GM12878 (cell line): Measurements from ENCODE around the gene EEFSEC. TPM values are rescaled to one million over a fixed set of nuclear protein-coding genes. Genes with fewer than 3 reads are reported as not detected.

Source experiments
- ATAC-seq: fragments of 200-7000 bp; cut with Tn5 transposase; 3 replicates; pipeline ENCODE4 v1.9.1; 2020; ENCODE audit warnings: mild to moderate bottlenecking, moderate library complexity
- BruUV-seq: library from RNA; stranded (reverse); fragments of 400-500 nt; replicated peaks from 2 replicates; lab custom pipeline; 2021; lab: Mats Ljungman, UMichigan
- CTCF ChIA-PET: fragments of 300-600 bp; sonication (Branson Sonifier 250); formaldehyde crosslinking; extraction: SDS; loops from one replicate; lab custom pipeline; 2021; ENCODE audit warnings: inconsistent platforms; lab: Yijun Ruan, JAX
- POLR2A ChIA-PET: fragments of 350-600 bp; formaldehyde crosslinking; extraction: SDS; loops from one replicate; lab custom pipeline; 2021; ENCODE audit warnings: inconsistent platforms; lab: Charles Lee
- RAD21 ChIA-PET: fragments of 300-600 bp; sonication (Branson Sonifier 250); formaldehyde crosslinking; loops from one replicate; lab custom pipeline; 2023; ENCODE audit warnings: antibody characterized with exemption; ENCODE audit not compliant: unreplicated experiment; lab: Charles Lee
- SMC1A ChIA-PET: fragments of 300-600 bp; sonication (Branson Sonifier 250); formaldehyde crosslinking; loops from one replicate; lab custom pipeline; 2023; ENCODE audit not compliant: unreplicated experiment, uncharacterized antibody; lab: Charles Lee
- DNase-seq: peaks from one replicate; pipeline ENCODE4 v3.0.0-alpha.2; 2011; ENCODE audit warnings: low read depth, low spot score
- FAIRE-seq: peaks from 3 replicates; lab custom pipeline; 2011; peaks lifted over from hg19 to GRCh38; lab: Jason Lieb, UNC
- H2AFZ ChIP-seq: 2 replicates; pipeline ENCODE4 v1.6.0; 2011; ENCODE audit warnings: low read depth, low read length, control low read depth; ENCODE audit not compliant: control insufficient read depth
- H3K27ac ChIP-seq: 2 replicates; pipeline ENCODE4 v1.5.1; 2011; ENCODE audit warnings: control low read depth; ENCODE audit not compliant: control insufficient read depth, insufficient read depth
- H3K27me3 ChIP-seq, 2 experiments: replicated peaks in 1 of 2; 2 replicates each; pipeline versions ENCODE4 v1.6.0 to v1.6.1; 2011; ENCODE audit warnings: low read length in 1 of 2; ENCODE audit not compliant: control insufficient read depth in 2 of 2, insufficient read depth in 2 of 2
- H3K36me3 ChIP-seq, 2 experiments: 2 replicates each; pipeline ENCODE4 v1.5.1; 2011; ENCODE audit warnings: low read length in 1 of 2; ENCODE audit not compliant: control insufficient read depth in 2 of 2, insufficient read depth in 2 of 2
- H3K4me1 ChIP-seq: 2 replicates; pipeline ENCODE4 v1.6.1; 2011; ENCODE audit warnings: mild to moderate bottlenecking, low read length, moderate library complexity, mixed read lengths; ENCODE audit not compliant: control insufficient read depth, insufficient read depth
- H3K4me2 ChIP-seq: 2 replicates; pipeline ENCODE4 v1.6.0; 2011; ENCODE audit warnings: control low read depth; ENCODE audit not compliant: control insufficient read depth, insufficient read depth
- H3K4me3 ChIP-seq: fragments of 200-600 bp; sonication (generic); 2 replicates; pipeline ENCODE4 v1.5.1; 2016
- H3K79me2 ChIP-seq: 2 replicates; pipeline ENCODE4 v1.6.0; 2011; ENCODE audit warnings: low read length; ENCODE audit not compliant: control insufficient read depth, insufficient read depth
- H3K9ac ChIP-seq: 2 replicates; pipeline ENCODE4 v1.8.0; 2011; ENCODE audit warnings: low read length, control low read depth, mixed read lengths; ENCODE audit not compliant: control insufficient read depth, insufficient read depth
- H3K9me3 ChIP-seq: replicated peaks from 3 replicates; pipeline ENCODE4 v1.5.1; 2011; ENCODE audit warnings: mild to moderate bottlenecking, low read length; ENCODE audit not compliant: control insufficient read depth, insufficient read depth
- H4K20me1 ChIP-seq: 2 replicates; pipeline ENCODE4 v1.6.0; 2011; ENCODE audit not compliant: control insufficient read depth, insufficient read depth
- CBX5 ChIP-seq: sonication (generic); IDR thresholded peaks from 2 replicates; pipeline ENCODE4 v1.6.1; 2016; ENCODE audit warnings: low read depth, moderate library complexity, mild to moderate bottlenecking, inconsistent platforms
- CEBPB ChIP-seq, 2 experiments: fragments of 150-350 bp in 1 of 2; IDR thresholded peaks; 2 replicates each; pipeline ENCODE4 v1.6.1; 2012 to 2014; ENCODE audit warnings: low read depth in 2 of 2, low read length in 2 of 2, borderline replicate concordance in 1 of 2, inconsistent platforms in 1 of 2
- CUX1 ChIP-seq: IDR thresholded peaks from 2 replicates; pipeline ENCODE4 v1.6.1; 2012; ENCODE audit warnings: improper control_type of control experiment, low read depth, low read length; ENCODE audit not compliant: insufficient replicate concordance
- ESRRA ChIP-seq: IDR thresholded peaks from 2 replicates; pipeline ENCODE4 v1.6.1; 2012; ENCODE audit warnings: mild to moderate bottlenecking, low read length, improper control_type of control experiment
- GATAD2B ChIP-seq: fragments of 450-650 bp; conservative IDR thresholded peaks from 2 replicates; pipeline ENCODE4 v1.6.1; 2017; ENCODE audit warnings: low read depth, mild to moderate bottlenecking, moderate library complexity
- IRF5 ChIP-seq: fragments of 450-650 bp; IDR thresholded peaks from 2 replicates; pipeline ENCODE4 v1.6.1; 2017; ENCODE audit warnings: borderline replicate concordance
- NBN ChIP-seq: fragments of 450-650 bp; IDR thresholded peaks from 2 replicates; pipeline ENCODE4 v1.6.1; 2016
- PBX3 ChIP-seq: IDR thresholded peaks from 2 replicates; pipeline ENCODE4 v1.6.1; 2011; ENCODE audit warnings: mild to moderate bottlenecking, low read depth, low read length, moderate library complexity; ENCODE audit not compliant: insufficient replicate concordance
- SIN3A ChIP-seq: IDR thresholded peaks from 2 replicates; pipeline ENCODE4 v1.6.1; 2012; ENCODE audit warnings: low read depth, low read length, improper control_type of control experiment
- WRNIP1 ChIP-seq: IDR thresholded peaks from 2 replicates; pipeline ENCODE4 v1.6.1; 2011; ENCODE audit warnings: low read depth, low read length, improper control_type of control experiment, borderline replicate concordance
- ZNF217 ChIP-seq: fragments of 450-650 bp; IDR thresholded peaks from 2 replicates; pipeline ENCODE4 v1.6.1; 2017; ENCODE audit warnings: antibody characterized with exemption, mild to moderate bottlenecking
- ZNF274 ChIP-seq: IDR thresholded peaks from one replicate; pipeline ENCODE4 v1.8.0; 2011; ENCODE audit not compliant: insufficient read length, insufficient read depth
- WGBS: methylation state at CpG from one replicate; pipeline ENCODE4 v1.1.6; 2016; ENCODE audit warnings: low lambda C conversion rate; ENCODE audit not compliant: insufficient replicate concordance, insufficient coverage; ENCODE audit errors: missing lambda C conversion rate; 5-methylcytosine and 5-hydroxymethylcytosine counted together
- in situ Hi-C: fragments of 300-500 bp; cut with MboI; formaldehyde crosslinking; loops from 9 replicates; pipeline ENCODE4 v1.14.3; 2018; ENCODE audit warnings: mixed read lengths
- intact Hi-C: fragments of 100-400 bp; cut with micrococcal nuclease; formaldehyde crosslinking; loops from one replicate; pipeline ENCODE4 v1.14.2; 2022; ENCODE audit not compliant: unreplicated experiment
- polyA plus RNA-seq, 11 experiments: library from polyadenylated mRNA; depleted of rRNA in 4 of 11; unstranded in 6 of 11; stranded (reverse) in 5 of 11; fragments of >200 nt; fragmentation: Nextera tagmentation in 4 of 11; fragmentation: Illumina TruSeq in 1 of 11; extraction: Ambion mirVana in 4 of 11; extraction: Trizol in 1 of 11; gene quantifications; 1 replicate in 1 of 11; 2 replicates in 10 of 11; pipeline versions ENCODE4 v1.2.1 to v1.2.3, GENCODE V29; 2011 to 2016; ENCODE audit warnings: inconsistent platforms in 2 of 11, missing spikeins in 2 of 11, low read depth in 1 of 11
- total RNA-seq, 4 experiments: library from RNA; depleted of rRNA in 3 of 4; stranded (reverse); fragments of >200 nt in 3 of 4; fragmentation: Illumina TruSeq in 1 of 4; extraction: Trizol in 1 of 4; gene quantifications; 2 replicates each; pipeline versions ENCODE4 v1.2.1 to v1.2.3, GENCODE V29; 2013 to 2021

The EEFSEC gene
- total and polyA plus RNA-seq, 10 of the 15 experiments (the other 5 are each of a cell fraction or from before 2014, with no cell fraction given) = 0.29 to 29.1 (median 16.1) TPM

GRCh38 chr3:128175768-128176167 lies 22.5 kb downstream of the EEFSEC start:
- H4K20me1 ChIP-seq = 0 out of 2 replicates have a peak, but pooled peaks cover 2% of the 10 kb centered on the region
- RAD21 ChIA-PET = no interaction called here
- no peak overlapping the region for H3K27ac ChIP-seq
- H3K4me3 ChIP-seq = no peak overlapping the region
- DNase-seq (no peak), FAIRE-seq (no peak), ATAC-seq (no peak)
- no peak overlapping the region for H3K4me2 ChIP-seq
- in situ Hi-C loops = no loop called here
- CTCF ChIA-PET = no interaction called here
- SMC1A ChIA-PET = no interaction called here
- BruUV-seq = no TSS peak
- peaks cover 2% of the 10 kb centered on the region; the same call in 1 of the 2 replicates for H3K79me2 ChIP-seq
- H3K9me3 ChIP-seq = no peaks in the 10 kb centered on the region
- no peak overlapping the region for H2AFZ ChIP-seq
- 85% methylated on average over 5 of the region's 5 CpGs for WGBS
- TF ChIP-seq ZNF274 = no peak
- TF ChIP-seq SIN3A = no peak
- TF ChIP-seq ESRRA = no peak
- no peak for TF ChIP-seq NBN
- TF ChIP-seq CBX5 = no peak
- no peak for TF ChIP-seq WRNIP1
- no peak for TF ChIP-seq ZNF217
- no peak for TF ChIP-seq IRF5
- no peak for TF ChIP-seq CUX1
- no peak for TF ChIP-seq CEBPB (IDR thresholded peaks at IDR 0.05; ENCODE audit: borderline replicate concordance in 1 of 2, low read depth in 2 of 2, low read length in 2 of 2)
- TF ChIP-seq GATAD2B = no peak
- TF ChIP-seq PBX3 = no peak
- no peaks in the 10 kb centered on the region for H3K27me3 ChIP-seq
- intact Hi-C loops = no loop called here
- H3K9ac ChIP-seq = no peak overlapping the region
- no peaks in the 10 kb centered on the region for H3K36me3 ChIP-seq
- POLR2A ChIA-PET = no interaction called here
- no peaks in the 10 kb centered on the region for H3K4me1 ChIP-seq
